IMR-90 (cell line): ENCODE data around the gene PLA2G1B. TPM values are rescaled to one million over a fixed set of nuclear protein-coding genes. Genes with fewer than 3 reads are reported as not detected.

Experiments used
- ATAC-seq: fragments of 200-7000 bp; cut with Tn5 transposase; 2 replicates; pipeline ENCODE4 v1.9.1; 2020; ENCODE audit warnings: low read depth, mild to moderate bottlenecking, moderate library complexity
- BruUV-seq: library from RNA; stranded (reverse); fragments of 400-500 nt; replicated peaks from 2 replicates; lab custom pipeline; 2021; lab: Mats Ljungman, UMichigan
- CTCF ChIA-PET: fragments of 300-600 bp; formaldehyde crosslinking; extraction: SDS; loops from one replicate; lab custom pipeline; 2021; ENCODE audit warnings: antibody characterized with exemption; lab: Yijun Ruan, JAX
- POLR2A ChIA-PET: fragments of 300-600 bp; sonication (Branson Sonifier 250); formaldehyde crosslinking; loops from one replicate; lab custom pipeline; 2022; ENCODE audit warnings: antibody characterized with exemption; ENCODE audit not compliant: unreplicated experiment; lab: Charles Lee
- DNase-seq: peaks from one replicate; pipeline ENCODE4 v3.0.0; 2013
- H2AFZ ChIP-seq: replicated peaks from 2 replicates; pipeline ENCODE3; 2013; ENCODE audit warnings: low read length, mild to moderate bottlenecking; ENCODE audit not compliant: poor library complexity
- H2AK5ac ChIP-seq: 2 replicates; pipeline ENCODE4 v1.6.1; 2013; ENCODE audit warnings: low read depth, low read length, inconsistent platforms
- H2AK9ac ChIP-seq: replicated peaks from 2 replicates; pipeline ENCODE3; 2013; ENCODE audit warnings: mild to moderate bottlenecking, low read depth, low read length, moderate library complexity; ENCODE audit not compliant: poor library complexity
- H2BK120ac ChIP-seq: 2 replicates; pipeline ENCODE4 v1.6.1; 2013; ENCODE audit warnings: low read depth, low read length, inconsistent platforms
- H2BK15ac ChIP-seq: 3 replicates; pipeline ENCODE4 v1.6.1; 2013; ENCODE audit warnings: low read depth, low read length, inconsistent platforms
- H2BK20ac ChIP-seq: 2 replicates; pipeline ENCODE4 v1.6.1; 2013; ENCODE audit warnings: low read depth, mild to moderate bottlenecking, inconsistent platforms, low read length, moderate library complexity
- H2BK5ac ChIP-seq: 2 replicates; pipeline ENCODE4 v1.6.1; 2013; ENCODE audit warnings: mild to moderate bottlenecking, low read depth, low read length, inconsistent platforms; ENCODE audit not compliant: poor library complexity, severe bottlenecking
- H3K14ac ChIP-seq: replicated peaks from 2 replicates; pipeline ENCODE4 v1.6.1; 2013; ENCODE audit warnings: low read depth, low read length, inconsistent platforms
- H3K18ac ChIP-seq: 2 replicates; pipeline ENCODE4 v1.6.1; 2013; ENCODE audit warnings: low read depth, low read length, control low read depth
- H3K23ac ChIP-seq: 2 replicates; pipeline ENCODE4 v1.6.1; 2013; ENCODE audit warnings: low read depth, low read length, inconsistent platforms
- H3K27ac ChIP-seq: 2 replicates; pipeline ENCODE4 v1.5.1; 2013; ENCODE audit warnings: mild to moderate bottlenecking, control low read depth, low read length; ENCODE audit not compliant: insufficient read depth
- H3K27me3 ChIP-seq: 2 replicates; pipeline ENCODE4 v1.6.1; 2013; ENCODE audit warnings: low read length; ENCODE audit not compliant: control insufficient read depth, insufficient read depth
- H3K36me3 ChIP-seq: 2 replicates; pipeline ENCODE4 v1.6.1; 2013; ENCODE audit warnings: low read length, mixed read lengths; ENCODE audit not compliant: control insufficient read depth, insufficient read depth
- H3K4ac ChIP-seq: 2 replicates; pipeline ENCODE4 v1.6.1; 2013; ENCODE audit warnings: low read depth, low read length, inconsistent platforms
- H3K4me1 ChIP-seq: 2 replicates; pipeline ENCODE4 v1.6.1; 2013; ENCODE audit warnings: low read length, mixed read lengths; ENCODE audit not compliant: control insufficient read depth, insufficient read depth
- H3K4me2 ChIP-seq: 2 replicates; pipeline ENCODE4 v1.6.1; 2013; ENCODE audit warnings: low read depth, mild to moderate bottlenecking, control low read depth, low read length, moderate library complexity
- H3K4me3 ChIP-seq: 2 replicates; pipeline ENCODE4 v1.5.1; 2013; ENCODE audit warnings: low read depth, mild to moderate bottlenecking, control low read depth, low read length, moderate library complexity; ENCODE audit not compliant: insufficient read depth
- H3K56ac ChIP-seq: 2 replicates; pipeline ENCODE4 v1.6.1; 2013; ENCODE audit warnings: low read length, inconsistent platforms; ENCODE audit not compliant: insufficient read depth; ENCODE audit errors: extremely low read depth
- H3K79me1 ChIP-seq, 2 experiments: 2 replicates each; pipeline ENCODE4 v1.6.1; 2013; ENCODE audit warnings: low read length in 2 of 2, inconsistent platforms in 1 of 2, low read depth in 1 of 2
- H3K9ac ChIP-seq: 2 replicates; pipeline ENCODE4 v1.6.1; 2013; ENCODE audit warnings: low read depth, low read length, control low read depth
- H3K9me1 ChIP-seq: 2 replicates; pipeline ENCODE4 v1.6.1; 2013; ENCODE audit warnings: low read length, inconsistent platforms; ENCODE audit not compliant: insufficient read depth
- H3K9me3 ChIP-seq: 2 replicates; pipeline ENCODE4 v1.6.1; 2013; ENCODE audit warnings: low read length; ENCODE audit not compliant: control insufficient read depth, insufficient read depth
- H4K20me1 ChIP-seq: 2 replicates; pipeline ENCODE4 v1.6.1; 2013; ENCODE audit warnings: low read length, inconsistent platforms; ENCODE audit not compliant: insufficient read depth
- H4K5ac ChIP-seq: 2 replicates; pipeline ENCODE4 v1.6.1; 2013; ENCODE audit warnings: mild to moderate bottlenecking, low read depth, low read length, control low read depth
- H4K8ac ChIP-seq, 2 experiments: 2 replicates each; pipeline ENCODE4 v1.6.1; 2013; ENCODE audit warnings: low read depth in 2 of 2, low read length in 2 of 2, control low read depth in 1 of 2, inconsistent platforms in 1 of 2
- H4K91ac ChIP-seq: 2 replicates; pipeline ENCODE4 v1.6.1; 2013; ENCODE audit warnings: low read depth, low read length, inconsistent platforms; ENCODE audit not compliant: insufficient read depth
- BHLHE40 ChIP-seq: fragments of 150-350 bp; IDR thresholded peaks from 2 replicates; pipeline ENCODE4 v1.6.1; 2016; ENCODE audit warnings: mild to moderate bottlenecking, low read depth, low read length
- CEBPB ChIP-seq: IDR thresholded peaks from 2 replicates; pipeline ENCODE4 v1.6.1; 2012; ENCODE audit warnings: low read depth, low read length, improper control_type of control experiment
- CHD1 ChIP-seq: IDR thresholded peaks from 2 replicates; pipeline ENCODE4 v1.6.1; 2012; ENCODE audit warnings: low read depth, low read length, improper control_type of control experiment
- CTCF ChIP-seq: conservative IDR thresholded peaks from 2 replicates; pipeline ENCODE4 v1.5.1; 2012; ENCODE audit warnings: mild to moderate bottlenecking, low read depth, low read length, improper control_type of control experiment
- ELK1 ChIP-seq: fragments of 150-350 bp; IDR thresholded peaks from 2 replicates; pipeline ENCODE4 v1.6.1; 2016; ENCODE audit warnings: low read depth, mild to moderate bottlenecking, low read length, moderate library complexity, borderline replicate concordance
- FOS ChIP-seq: fragments of 150-350 bp; IDR thresholded peaks from 2 replicates; pipeline ENCODE4 v1.6.1; 2016; ENCODE audit warnings: low read depth, low read length
- MAFK ChIP-seq: IDR thresholded peaks from 2 replicates; pipeline ENCODE4 v1.6.1; 2012; ENCODE audit warnings: low read depth, low read length, improper control_type of control experiment
- MAZ ChIP-seq: IDR thresholded peaks from 2 replicates; pipeline ENCODE4 v1.6.1; 2012; ENCODE audit warnings: low read depth, mild to moderate bottlenecking, low read length, improper control_type of control experiment, moderate library complexity, borderline replicate concordance
- MXI1 ChIP-seq: IDR thresholded peaks from 2 replicates; pipeline ENCODE4 v1.6.1; 2012; ENCODE audit warnings: low read depth, mild to moderate bottlenecking, low read length, moderate library complexity, borderline replicate concordance
- NFE2L2 ChIP-seq: fragments of 150-350 bp; IDR thresholded peaks from 2 replicates; pipeline ENCODE4 v1.6.1; 2016; ENCODE audit warnings: low read depth, mild to moderate bottlenecking, low read length
- POLR2A ChIP-seq: IDR thresholded peaks from 2 replicates; pipeline ENCODE4 v1.6.1; 2012; ENCODE audit warnings: mild to moderate bottlenecking, low read depth, low read length
- RAD21 ChIP-seq: IDR thresholded peaks from 2 replicates; pipeline ENCODE4 v1.6.1; 2012; ENCODE audit warnings: low read length, improper control_type of control experiment
- RCOR1 ChIP-seq: IDR thresholded peaks from 2 replicates; pipeline ENCODE4 v1.6.1; 2012; ENCODE audit warnings: mild to moderate bottlenecking, low read length, improper control_type of control experiment; ENCODE audit not compliant: insufficient replicate concordance
- RFX5 ChIP-seq: IDR thresholded peaks from 2 replicates; pipeline ENCODE4 v1.8.0; 2012; ENCODE audit warnings: low read depth, mild to moderate bottlenecking, low read length, moderate library complexity
- SMC3 ChIP-seq: fragments of 150-350 bp; IDR thresholded peaks from 2 replicates; pipeline ENCODE4 v1.6.1; 2016; ENCODE audit warnings: low read depth, mild to moderate bottlenecking, antibody characterized with exemption, low read length, moderate library complexity
- USF2 ChIP-seq: fragments of 150-350 bp; IDR thresholded peaks from 2 replicates; pipeline ENCODE4 v1.6.1; 2017; ENCODE audit warnings: mild to moderate bottlenecking, antibody characterized with exemption, low read length, low read depth
- WGBS, 2 experiments: methylation state at CpG; one replicate each; pipeline versions ENCODE4 v1.1.5 to v1.1.7; 2013; ENCODE audit warnings: missing lambda C conversion rate in 2 of 2; ENCODE audit not compliant: insufficient read length in 1 of 2; ENCODE audit errors: extremely low coverage in 2 of 2; 5-methylcytosine and 5-hydroxymethylcytosine counted together
- dilution Hi-C: fragments of 300-500 bp; cut with HindIII; formaldehyde crosslinking; loops from one replicate; pipeline ENCODE4 v1.14.3; 2018; ENCODE audit warnings: low sequenced_read_pairs; ENCODE audit not compliant: unreplicated experiment
- in situ Hi-C: fragments of 300-500 bp; cut with MboI; formaldehyde crosslinking; loops from 3 replicates; pipeline ENCODE4 v1.14.3; 2019; ENCODE audit warnings: low sequenced_read_pairs, inconsistent platforms, mixed read lengths
- intact Hi-C: fragments of 100-400 bp; cut with micrococcal nuclease; formaldehyde crosslinking; loops from 2 replicates; pipeline ENCODE4 v1.10.0; 2022
- polyA plus RNA-seq, 3 experiments: library from polyadenylated mRNA; depleted of rRNA; stranded (reverse); fragments of >200 nt; gene quantifications; 2 replicates each; pipeline ENCODE4 v1.2.3, GENCODE V29; 2012; ENCODE audit warnings: low replicate concordance in 1 of 3
- total RNA-seq: library from RNA; depleted of rRNA; stranded (reverse); fragments of >200 nt; gene quantifications from 2 replicates; pipeline ENCODE4 v1.2.3, GENCODE V29; 2012

PLA2G1B gene
- total and polyA plus RNA-seq, 2 of the 4 experiments (the other 2 are of a cell fraction): not detected

- Histone ChIP-seq H3K9ac (no peak overlapping the region), H2AK5ac (no peak overlapping the region), H4K8ac (no peak overlapping the region), H3K4me1 (peaks cover 9% of the 10 kb centered on the region; the same call in 1 of the 2 replicates), H4K5ac (no peak overlapping the region), H3K9me1 (peaks cover 6% of the 10 kb centered on the region; the same call in 1 of the 2 replicates), H4K91ac (no peak overlapping the region), H3K27ac (no peak overlapping the region), H3K79me1 (no peaks in the 10 kb centered on the region), H3K27me3 (no peaks in the 10 kb centered on the region), H2AFZ (no peak overlapping the region), H2BK120ac (no peak overlapping the region), H2AK9ac (no peak overlapping the region), H3K36me3 (no peaks in the 10 kb centered on the region), H3K23ac (no peak overlapping the region), H3K56ac (no peak overlapping the region), H2BK20ac (no peak overlapping the region), H3K4me3 (no peak overlapping the region), H3K4ac (no peak overlapping the region), H2BK5ac (no peak overlapping the region), H3K9me3 (no peaks in the 10 kb centered on the region), H3K14ac (no peak overlapping the region), H4K20me1 (peaks cover 16% of the 10 kb centered on the region), H2BK15ac (no peak overlapping the region), H3K18ac (no peak overlapping the region), H3K4me2 (no peak overlapping the region)
- in situ Hi-C loops: no loop called here
- ChIA-PET POLR2A (interaction anchor here (1.9 kb wide), 1 partner anchor 86 kb away, joined by 6 read pairs; the partner anchor contains the start of gene RPLP0), CTCF (interaction anchor here (1.3 kb wide), 1 partner anchor 59 kb away, joined by 8 read pairs; no protein-coding TSS in a partner anchor)
- TF ChIP-seq POLR2A (no peak), RAD21 (no peak), CTCF (no peak), RFX5 (no peak), CEBPB (no peak), MAFK (no peak), SMC3 (no peak), FOS (no peak), RCOR1 (no peak), MXI1 (no peak), NFE2L2 (no peak), BHLHE40 (no peak), MAZ (no peak), USF2 (no peak), CHD1 (no peak), ELK1 (no peak)
- no peak for ATAC-seq
- no TSS peak for BruUV-seq
- dilution Hi-C loops: no loop called here
- no peak for DNase-seq
- WGBS, 2 experiments: 100% methylated on average over 1 of the region's 12 CpGs; no CpG with 5 or more reads in 1 of the 2 experiments
- intact Hi-C loops: no loop called here
These were observed 40.1 kb downstream of the PLA2G1B start for GRCh38 chr12:120287491-120287890.
